GM18507 (cell line): ENCODE results near the gene PON1.

Experiments
- DNase-seq: peaks from one replicate; pipeline ENCODE4 v3.0.0; 2011; ENCODE audit warnings: low read depth; ENCODE audit not compliant: insufficient read length; ENCODE audit errors: extremely low spot score
- FAIRE-seq: peaks from 2 replicates; lab custom pipeline; 2011; peaks lifted over from hg19 to GRCh38; lab: Jason Lieb, UNC

PON1 gene

DNA sequence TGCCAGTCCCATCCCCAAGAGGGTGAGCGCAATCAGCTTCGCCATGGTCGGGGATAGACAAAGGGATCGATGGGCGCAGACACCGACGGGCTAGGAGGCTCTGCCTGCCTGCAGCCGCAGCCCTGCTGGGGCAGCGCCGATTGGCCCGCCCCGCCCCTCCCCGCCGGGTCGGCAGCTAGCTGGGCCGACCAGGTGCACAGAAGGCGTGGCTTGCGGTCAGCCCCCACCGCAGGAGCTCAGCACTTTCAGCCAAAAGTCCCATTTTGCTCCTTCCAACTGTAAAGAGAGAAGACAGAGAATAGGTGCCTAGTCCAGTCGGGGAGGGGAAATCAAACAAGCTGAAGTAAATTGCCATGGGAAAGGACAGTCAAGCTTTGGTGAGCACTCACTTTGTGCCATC lies at the start of gene PON1:
TSS of gene PON1 (minus strand) at position 102 of the 400 bp plus-strand sequence. CDS start at position 45, 57 bp downstream.
- FAIRE-seq: no peak
- DNase-seq: no peak

DNA sequence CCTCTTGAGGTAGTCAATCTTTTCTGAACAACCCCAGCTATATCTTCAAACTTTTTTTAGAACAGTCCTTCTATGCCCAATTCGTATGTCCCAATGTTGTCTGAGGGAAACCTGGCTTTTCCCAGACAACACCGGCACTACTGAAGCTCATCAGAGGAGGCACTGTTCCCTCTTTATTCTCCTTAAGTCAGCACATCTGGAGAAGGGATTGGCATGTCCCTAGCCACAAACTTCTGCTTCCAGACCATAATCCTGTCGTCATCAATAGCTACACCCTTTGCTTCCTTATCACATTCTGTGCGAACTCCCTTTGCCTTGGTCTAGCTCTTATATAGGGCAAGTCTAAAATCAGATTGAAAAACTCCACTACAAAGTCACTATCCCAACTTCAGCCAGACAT lies 49.0 kb upstream of the PON1 start:
- DNase-seq (no peak), FAIRE-seq (no peak)

DNA sequence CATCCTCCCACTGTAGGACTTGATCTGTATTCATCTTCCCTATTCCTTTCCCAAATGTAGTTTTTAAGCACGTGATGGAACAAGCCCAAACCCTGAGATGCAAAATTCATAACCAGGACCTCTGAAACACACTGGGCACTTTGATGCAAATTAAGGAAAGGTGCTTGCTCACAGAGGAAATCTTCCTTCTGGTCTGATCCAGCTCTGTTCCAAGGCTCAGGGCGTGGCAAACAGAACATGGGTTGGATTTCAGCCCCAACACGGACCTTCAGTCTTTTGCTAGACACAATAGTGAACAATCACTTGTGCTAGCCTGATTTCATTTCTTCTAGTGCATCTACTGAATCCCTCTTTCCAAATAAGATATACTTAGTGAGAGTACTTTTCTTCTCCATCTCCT lies 43.9 kb upstream of the PON1 start:
- DNase-seq: no peak
- no peak for FAIRE-seq

DNA sequence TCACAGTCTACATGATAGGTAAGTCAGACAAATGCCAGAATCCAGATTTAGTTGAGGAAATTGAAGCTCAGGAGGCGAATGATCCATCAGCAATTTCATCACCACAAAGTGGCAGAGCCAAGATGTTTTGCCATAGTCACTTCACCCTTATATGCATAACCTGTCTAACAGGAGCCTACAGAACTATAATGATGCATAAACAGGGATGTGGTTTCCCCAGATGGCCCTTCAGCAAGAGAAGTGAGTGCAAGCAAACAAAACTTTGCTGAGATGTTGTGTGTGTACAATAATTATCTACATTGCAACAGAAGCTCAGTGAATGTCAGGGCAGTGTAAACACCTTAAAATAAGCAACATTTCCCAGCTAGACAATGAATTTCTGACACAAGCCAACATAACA lies 43.3 kb upstream of the PON1 start:
- FAIRE-seq: no peak
- no peak for DNase-seq

DNA sequence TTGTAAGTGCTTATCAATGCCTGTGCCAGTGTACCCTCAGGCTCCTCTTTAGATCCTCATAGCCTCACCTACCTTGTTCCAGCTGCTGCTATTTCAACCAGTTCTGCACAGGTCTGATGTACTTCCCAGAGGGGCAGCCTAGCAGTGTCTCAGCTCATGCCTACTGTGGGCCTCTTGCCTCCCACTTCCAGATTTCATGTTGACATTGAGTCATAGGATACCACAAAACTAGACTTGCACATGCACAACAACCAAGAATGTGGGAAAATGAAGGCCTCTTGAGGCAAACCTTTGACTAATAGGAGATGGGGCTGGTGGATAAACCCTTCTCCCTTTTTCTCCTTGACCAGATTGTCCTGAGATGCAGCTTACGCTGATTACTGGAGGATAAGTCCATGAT lies 40.8 kb upstream of the PON1 start:
- DNase-seq (no peak), FAIRE-seq (no peak)

DNA sequence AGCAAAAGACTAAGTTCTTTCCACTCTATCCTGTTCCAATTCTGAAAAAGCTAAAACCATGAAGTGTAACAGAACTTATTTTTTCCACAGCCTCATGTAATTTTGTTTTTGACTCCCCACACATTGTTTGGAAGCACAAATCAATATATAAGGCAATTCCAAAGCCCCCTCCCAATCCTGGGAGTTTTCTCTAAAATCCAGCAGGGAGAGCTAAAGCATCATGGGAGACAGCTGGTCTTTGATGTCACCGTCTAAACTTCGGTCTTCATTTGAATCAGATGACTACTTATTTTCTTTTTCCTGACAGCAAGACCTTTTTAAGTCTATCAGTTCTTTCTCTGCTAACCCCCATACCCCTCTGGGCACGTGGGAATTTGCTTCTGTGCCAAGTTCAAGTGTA lies 33.3 kb upstream of the PON1 start:
- FAIRE-seq (no peak), DNase-seq (no peak)

DNA sequence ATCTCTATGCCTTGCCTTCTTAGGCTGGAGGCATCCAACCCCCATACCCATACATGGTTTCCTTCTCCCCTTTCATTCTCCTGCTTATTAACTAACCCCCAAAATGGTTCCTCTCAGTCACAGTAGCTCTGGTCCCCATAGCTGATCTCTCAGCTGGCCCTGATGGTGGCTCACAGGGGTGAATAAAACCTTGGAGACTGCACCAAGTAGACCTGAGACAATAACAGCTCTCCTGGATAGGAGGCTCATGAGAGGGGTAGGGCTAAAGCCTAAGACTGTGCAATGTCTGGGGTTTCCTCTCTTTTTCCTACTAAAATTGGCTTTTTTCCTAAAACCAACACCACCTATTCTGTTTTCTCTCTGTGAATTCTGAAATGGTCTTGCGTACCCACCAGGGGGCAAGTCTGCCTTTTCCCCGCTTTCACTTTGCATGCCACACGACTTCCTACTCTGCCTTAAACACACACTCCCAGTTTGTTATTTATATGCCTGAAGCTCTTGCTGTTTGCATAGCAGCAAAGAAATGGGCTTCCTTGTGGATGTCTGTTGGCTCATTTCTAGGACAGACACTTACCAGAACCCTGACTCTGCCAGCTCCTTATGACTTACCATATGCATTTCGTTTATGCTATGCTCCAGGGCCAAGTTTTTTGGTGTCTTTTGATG lies 18.4 kb upstream of the PON1 start:
- no peak for DNase-seq
- FAIRE-seq: no peak

DNA sequence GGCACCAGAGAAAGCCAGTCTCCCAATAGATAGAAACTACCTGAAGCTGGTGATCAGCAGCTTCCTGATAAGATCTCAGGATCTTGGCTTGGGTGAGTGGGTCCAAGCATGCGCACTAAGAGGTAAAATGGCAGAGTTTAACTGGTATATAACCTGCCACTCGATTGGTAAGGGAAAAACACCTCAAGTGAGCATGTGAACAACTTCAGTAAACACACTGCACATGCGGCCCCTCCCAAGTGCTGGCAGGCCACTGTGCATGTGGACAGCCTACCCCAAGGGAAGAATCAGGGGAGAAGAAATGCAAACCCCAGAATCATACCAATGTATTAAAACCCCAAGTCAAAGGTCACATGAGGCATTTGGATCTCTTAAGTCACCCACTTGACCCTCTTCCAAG lies 17.7 kb upstream of the PON1 start:
- FAIRE-seq (no peak), DNase-seq (no peak)

DNA sequence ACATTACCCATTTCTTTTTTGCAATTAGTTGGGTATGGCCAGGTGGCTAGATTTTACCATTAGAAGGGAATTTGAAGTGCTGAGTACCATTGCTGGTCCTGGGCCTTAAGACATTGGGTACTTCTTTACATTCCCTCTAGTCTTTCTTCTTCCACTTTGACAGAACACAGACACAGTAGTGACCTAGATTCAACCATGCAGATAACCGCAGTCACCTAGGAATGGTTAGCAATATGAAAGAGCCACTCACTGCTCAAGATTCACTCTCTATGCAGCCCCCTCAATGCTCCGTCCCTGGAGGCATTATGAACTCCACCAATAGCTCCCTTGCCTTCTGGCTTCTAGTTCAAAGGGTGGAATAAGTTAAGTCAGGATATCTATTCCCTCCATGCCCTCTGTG lies 16.2 kb upstream of the PON1 start:
- no peak for DNase-seq
- no peak for FAIRE-seq

DNA sequence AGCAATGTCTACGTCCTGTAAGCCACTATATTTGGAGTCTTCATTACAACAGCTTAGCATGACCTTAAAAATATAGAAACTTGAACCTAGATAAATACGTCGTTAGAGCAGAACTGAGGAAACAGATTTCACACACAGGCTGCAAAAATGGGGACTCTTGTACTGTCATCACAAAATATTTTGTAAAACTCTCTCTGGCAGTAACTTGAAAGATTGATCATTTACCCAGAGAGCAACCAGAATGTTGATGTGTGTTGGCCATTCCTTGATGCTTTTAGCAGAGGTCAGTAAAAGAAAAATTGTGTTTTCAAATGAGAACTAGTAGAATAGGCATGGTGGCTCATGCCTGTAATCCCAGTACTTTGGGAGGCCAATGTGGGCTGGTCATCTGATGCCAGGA lies 14.5 kb upstream of the PON1 start:
- no peak for DNase-seq
- no peak for FAIRE-seq

DNA sequence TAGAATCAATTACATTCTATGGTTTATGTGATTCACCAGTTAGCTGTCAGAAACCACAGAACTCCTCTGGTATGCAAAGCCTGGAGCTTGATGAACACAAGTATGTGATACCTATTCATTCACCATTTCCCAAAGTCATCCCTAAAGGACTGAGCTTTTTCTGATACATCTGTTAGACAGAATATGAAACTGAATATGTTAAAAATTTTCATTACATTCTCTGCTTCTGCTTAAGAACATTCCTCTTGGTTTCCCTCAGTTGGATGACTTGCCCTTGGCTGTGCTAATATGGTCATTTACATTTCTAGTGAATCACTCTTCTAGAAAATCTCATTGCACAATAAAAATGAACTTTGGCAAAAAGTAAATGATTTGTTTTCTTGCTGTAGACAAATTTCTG lies 10.8 kb upstream of the PON1 start:
- DNase-seq (no peak), FAIRE-seq (no peak)

DNA sequence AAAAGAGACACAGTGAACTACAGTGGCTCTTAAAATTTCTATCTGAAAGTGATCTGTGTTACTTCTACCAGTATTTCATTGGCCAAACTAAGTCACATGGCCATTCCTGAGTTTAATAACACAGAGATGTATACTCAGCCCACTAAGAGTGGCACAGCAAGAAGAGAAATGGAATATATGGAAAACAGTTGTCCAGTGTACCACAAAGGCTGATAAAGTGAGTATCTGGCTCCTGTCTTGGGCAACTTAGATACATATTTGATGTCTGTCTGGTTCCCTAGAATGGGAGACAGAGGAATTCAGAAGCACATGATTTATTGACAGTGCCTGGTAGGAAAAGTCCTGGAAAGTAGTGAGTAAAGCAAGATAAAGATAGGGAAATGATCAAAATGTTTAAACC lies 10.1 kb upstream of the PON1 start:
- DNase-seq (no peak), FAIRE-seq (no peak)

DNA sequence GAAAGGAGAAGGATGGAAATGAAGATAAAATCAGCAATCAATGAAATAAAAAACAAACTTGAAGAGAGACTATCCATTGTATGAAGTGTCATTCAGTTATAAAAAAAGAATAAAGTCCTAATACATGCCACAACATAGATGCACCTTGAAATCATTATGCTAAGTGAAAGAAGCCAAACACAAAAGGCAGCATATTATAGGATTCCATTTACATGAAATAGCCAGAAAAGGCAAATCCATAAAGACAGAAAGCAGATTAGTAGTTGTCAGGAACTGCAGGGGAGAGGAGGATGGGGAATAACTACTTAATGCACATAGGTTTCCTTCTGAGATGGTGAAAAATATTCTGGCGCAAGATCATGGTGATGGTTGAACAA lies 6.6 kb upstream of the PON1 start:
- no peak for FAIRE-seq
- DNase-seq: no peak

DNA sequence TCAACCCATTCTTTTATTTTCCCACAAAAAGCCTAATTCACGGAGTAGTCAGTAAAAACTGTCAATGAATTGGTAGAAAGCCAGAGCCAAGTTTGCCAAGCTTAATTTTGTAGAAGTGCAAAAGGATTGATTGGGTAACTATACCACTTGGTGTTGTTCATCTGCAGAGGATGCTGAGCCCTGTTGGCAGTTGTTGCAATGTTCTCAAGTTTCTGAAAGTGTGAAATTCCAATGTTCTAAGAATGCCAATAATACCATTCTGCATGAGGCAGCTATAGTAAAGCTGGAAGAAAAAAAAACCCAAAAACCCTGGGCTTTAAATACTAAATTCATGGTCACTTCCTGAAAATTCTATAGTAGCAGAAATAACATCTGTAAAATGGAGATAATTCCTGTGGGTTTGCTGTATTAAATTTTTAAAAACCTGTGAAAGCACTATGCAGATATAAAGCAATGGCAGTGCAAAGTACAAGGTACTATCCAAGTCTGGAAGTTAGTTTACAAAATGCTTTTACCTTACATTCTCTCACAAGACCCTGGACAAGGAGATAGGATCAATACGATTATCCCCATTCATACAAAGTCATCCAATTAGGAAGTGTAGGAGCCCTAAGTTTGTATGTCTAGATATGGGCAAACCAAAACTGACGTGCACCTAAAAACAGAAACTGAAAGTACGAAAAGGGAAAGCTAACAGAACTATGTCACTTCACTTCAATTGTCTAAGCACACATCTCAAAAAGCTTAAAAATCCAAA lies 6.0 kb upstream of the PON1 start:
- DNase-seq (no peak), FAIRE-seq (peak; percentile 86)

DNA sequence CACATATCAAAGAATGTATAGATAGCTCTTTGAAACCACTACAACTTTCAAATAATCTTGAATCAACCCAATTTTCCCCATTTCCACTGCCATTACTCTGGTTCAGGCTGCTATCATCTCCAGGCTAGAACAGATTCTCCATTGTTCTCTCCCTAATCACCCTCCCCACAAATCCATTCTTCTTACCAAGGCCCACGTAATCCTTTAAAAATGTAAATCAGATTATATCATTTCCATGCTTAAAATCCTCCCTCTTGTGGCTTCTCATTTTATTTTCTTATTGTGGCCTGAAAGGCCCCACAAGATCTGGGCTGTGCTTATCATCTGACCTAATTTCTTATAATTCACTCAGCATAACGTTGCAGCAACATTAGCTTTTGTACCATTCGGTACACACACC lies 3.0 kb upstream of the PON1 start:
- FAIRE-seq (no peak), DNase-seq (no peak)

DNA sequence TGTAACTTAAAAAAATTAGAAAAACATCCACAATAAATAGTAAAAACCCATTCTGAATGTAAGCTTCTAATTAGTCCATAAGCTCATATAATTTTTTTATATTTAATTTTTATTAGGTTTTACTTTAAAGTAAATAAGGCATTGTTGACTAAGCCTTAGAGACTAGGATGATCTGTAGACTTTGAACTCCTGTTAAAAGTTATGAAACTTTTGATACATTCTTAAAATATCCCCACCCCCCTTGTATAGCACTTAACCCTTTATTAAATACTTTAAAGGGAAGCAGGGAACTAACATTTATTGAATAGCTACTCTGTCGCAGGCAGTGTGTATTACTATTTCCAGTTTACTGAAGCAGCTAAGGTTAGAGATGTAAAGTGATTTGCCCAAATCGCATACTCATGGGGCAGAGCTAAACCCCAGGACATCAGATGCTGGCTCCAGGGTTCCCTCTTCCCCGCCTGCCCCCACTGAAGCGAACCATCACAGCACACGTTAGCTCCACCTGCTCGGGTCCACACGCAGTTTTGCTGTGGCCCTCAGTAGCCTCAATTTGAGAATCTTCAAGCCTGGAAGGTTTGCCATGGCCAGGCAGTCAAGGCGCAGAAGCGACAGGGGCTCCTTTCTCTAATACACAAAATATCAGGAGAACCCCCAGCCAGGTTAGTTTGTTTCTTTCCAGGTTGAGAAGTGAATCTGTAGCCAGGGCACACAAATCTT lies 762 bp downstream of the PON1 start:
- no peak for FAIRE-seq

DNA sequence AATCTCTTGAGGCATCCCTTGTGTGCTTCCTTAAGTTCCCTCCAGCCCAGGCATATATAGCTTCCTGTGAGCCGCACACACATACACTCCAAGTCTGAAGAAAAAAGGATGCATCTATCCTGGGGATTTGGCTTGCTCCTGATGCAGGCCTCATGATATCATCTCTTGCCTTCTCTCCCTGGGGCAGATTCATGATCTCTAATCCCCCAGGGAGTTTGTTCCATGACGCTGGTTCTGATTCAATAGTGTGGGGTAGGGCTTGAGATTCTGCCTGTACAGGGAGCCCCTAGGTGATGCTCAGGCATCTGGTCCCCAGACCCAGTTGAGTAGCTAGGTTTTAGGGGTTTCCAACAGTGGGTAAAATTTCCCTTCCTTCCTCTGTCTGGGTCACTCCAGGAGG lies 1.5 kb downstream of the PON1 start:
- FAIRE-seq: no peak
- no peak for DNase-seq

More for the DNA sequence above, 762 bp downstream of the PON1 start:
- no peak for DNase-seq

DNA sequence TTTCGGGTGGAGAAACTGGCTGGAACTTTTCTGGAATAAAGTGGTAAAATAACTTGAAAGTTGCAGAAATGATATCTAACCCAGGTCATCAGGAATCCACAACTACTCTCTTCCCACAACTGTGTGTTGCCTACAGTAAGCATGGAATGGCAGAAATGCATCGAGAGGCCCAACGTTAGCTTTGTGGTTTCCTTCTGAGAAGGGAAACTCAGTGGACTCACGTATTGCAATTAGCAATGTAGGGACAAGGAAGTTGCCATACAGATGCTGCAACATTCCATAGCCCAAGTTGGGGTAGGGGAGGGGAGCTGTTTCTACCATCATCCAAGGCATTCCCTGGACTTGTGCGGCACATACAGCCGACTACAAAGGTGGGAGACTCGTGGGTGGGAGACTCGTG lies 1.9 kb downstream of the PON1 start:
- FAIRE-seq (no peak), DNase-seq (no peak)

DNA sequence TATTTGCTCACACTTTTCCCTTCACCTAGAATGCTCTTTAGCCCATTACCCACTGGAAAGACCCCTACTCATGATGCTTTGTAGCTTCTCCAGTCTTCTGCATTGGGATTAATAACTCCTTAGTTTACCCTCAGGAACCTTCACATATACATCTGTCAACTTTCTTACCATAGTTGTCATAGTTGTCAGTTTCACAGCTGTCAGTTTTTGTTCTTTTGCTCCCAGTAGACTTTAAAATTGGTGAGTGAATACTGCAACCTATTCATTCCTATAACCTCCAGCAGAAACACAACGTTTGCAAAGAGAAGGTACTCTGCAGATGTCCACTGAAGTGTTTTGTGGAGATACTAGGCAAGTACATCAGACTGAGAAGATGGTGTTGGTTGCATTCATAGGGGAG lies 2.6 kb downstream of the PON1 start:
- FAIRE-seq: no peak
- DNase-seq: no peak

DNA sequence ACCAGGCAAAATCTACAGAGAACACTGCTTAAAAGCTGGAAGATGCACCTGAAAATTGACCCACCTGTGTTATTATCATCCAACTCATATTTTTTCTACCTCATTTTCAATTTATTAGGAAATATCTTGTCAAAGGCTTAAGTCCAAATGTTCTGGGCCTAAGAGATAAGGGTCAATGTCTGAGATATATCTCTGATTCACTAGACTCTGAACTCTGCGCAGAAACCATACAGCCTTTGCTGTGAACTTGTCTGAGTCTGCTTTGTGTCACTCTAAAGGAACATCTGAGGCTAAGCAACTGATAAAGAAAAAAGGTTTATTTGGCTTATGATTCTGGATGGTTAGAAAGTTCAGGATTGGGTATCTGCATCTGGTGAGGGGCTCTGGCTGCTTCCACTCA lies 3.7 kb downstream of the PON1 start:
- no peak for FAIRE-seq

DNA sequence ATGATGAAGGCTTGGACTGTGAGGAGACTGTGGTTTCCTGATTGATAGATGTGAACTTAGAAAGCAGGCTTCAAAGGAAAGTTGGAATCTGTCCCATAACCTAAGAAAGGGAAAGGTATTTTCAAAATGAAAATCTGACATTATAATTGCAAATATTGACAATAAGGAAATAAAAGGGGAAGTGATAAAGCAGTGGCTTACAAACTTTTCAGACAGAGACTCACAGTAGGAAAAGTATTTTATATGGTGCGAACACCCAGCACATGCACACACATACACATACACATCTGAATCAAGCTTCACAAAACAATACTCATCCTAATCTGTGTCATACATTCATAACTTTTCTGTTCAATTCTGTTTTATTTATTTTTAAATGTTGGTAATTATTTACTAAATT lies 4.8 kb downstream of the PON1 start:
- FAIRE-seq: no peak
- DNase-seq: no peak

More for the DNA sequence above, 3.7 kb downstream of the PON1 start:
- DNase-seq: no peak
